ENCODE measurements around the gene CROCC. TPM values are rescaled to one million over a fixed set of nuclear protein-coding genes. Genes with fewer than 3 reads are reported as not detected.

Gene CROCC
- total RNA-seq, 1 donor from 2014 or later, result 34.5 TPM

DNA sequence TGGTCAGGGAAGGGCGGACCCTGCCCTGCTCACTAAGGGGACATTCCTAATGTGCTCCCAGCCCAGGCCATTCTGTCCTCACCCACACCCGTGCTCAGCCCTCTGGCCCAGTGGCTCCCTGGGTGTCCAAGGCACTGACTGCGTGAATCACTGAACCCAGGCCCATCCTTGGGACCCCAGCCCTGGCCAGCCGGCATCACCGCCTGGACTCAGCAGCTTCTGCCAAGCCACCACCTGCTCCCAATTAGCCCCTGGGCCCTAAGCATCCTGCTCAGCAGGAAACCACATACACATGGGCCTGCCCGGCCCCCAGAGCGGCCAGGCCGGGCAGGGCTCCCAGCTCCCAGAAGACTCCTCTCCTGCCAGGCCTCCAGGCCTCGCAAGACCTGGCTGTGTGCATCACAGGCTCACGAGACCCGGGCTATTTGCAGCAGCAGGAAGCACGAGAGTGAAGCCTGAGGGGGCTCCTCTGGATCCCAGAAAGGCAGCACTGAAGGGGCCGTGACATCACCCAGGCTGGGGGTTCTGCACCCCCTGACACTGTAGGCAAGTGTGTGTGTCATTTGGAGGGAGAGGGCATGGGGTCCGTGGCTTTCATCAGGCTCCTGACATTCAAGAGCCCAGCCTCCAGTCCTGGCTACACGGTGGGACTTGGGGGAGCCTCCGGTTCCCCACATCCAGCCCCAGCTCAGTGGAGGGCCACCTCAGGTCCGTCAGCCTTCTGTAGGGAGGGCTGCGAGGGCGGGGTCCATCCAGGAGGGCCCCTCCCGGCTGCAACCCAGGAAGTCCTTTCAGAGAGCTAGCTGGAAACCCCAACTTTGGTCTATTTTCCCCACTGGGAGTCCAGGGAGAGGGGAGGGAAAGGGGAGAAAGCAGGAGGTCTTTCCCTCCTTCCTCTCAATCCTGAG lies 57.1 kb downstream of the CROCC start:
- peaks cover 49% of the 10 kb centered on the region for H3K4me1 Mint-ChIP-seq (ENCODE audit: unreplicated experiment)
- H3K27me3 Mint-ChIP-seq (ENCODE audit: unreplicated experiment), result no peaks in the 10 kb centered on the region
- TF ChIP-seq, protein P1, sequence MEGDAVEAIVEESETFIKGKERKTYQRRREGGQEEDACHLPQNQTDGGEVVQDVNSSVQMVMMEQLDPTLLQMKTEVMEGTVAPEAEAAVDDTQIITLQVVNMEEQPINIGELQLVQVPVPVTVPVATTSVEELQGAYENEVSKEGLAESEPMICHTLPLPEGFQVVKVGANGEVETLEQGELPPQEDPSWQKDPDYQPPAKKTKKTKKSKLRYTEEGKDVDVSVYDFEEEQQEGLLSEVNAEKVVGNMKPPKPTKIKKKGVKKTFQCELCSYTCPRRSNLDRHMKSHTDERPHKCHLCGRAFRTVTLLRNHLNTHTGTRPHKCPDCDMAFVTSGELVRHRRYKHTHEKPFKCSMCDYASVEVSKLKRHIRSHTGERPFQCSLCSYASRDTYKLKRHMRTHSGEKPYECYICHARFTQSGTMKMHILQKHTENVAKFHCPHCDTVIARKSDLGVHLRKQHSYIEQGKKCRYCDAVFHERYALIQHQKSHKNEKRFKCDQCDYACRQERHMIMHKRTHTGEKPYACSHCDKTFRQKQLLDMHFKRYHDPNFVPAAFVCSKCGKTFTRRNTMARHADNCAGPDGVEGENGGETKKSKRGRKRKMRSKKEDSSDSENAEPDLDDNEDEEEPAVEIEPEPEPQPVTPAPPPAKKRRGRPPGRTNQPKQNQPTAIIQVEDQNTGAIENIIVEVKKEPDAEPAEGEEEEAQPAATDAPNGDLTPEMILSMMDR (IDR thresholded peaks at IDR 0.05), result no peak
- peak; percentile 91 for DNase-seq (ENCODE audit: extremely low spot score, unreplicated experiment)
- H3K9me3 Mint-ChIP-seq (ENCODE audit: unreplicated experiment), result no peaks in the 10 kb centered on the region
- H3K27ac Mint-ChIP-seq (ENCODE audit: unreplicated experiment), result peak overlapping the region; percentile 82
- peak overlapping the region; percentile 79 for H3K4me3 Mint-ChIP-seq (ENCODE audit: unreplicated experiment)
- peaks cover 2% of the 10 kb centered on the region for H3K36me3 Mint-ChIP-seq (ENCODE audit: unreplicated experiment)

DNA sequence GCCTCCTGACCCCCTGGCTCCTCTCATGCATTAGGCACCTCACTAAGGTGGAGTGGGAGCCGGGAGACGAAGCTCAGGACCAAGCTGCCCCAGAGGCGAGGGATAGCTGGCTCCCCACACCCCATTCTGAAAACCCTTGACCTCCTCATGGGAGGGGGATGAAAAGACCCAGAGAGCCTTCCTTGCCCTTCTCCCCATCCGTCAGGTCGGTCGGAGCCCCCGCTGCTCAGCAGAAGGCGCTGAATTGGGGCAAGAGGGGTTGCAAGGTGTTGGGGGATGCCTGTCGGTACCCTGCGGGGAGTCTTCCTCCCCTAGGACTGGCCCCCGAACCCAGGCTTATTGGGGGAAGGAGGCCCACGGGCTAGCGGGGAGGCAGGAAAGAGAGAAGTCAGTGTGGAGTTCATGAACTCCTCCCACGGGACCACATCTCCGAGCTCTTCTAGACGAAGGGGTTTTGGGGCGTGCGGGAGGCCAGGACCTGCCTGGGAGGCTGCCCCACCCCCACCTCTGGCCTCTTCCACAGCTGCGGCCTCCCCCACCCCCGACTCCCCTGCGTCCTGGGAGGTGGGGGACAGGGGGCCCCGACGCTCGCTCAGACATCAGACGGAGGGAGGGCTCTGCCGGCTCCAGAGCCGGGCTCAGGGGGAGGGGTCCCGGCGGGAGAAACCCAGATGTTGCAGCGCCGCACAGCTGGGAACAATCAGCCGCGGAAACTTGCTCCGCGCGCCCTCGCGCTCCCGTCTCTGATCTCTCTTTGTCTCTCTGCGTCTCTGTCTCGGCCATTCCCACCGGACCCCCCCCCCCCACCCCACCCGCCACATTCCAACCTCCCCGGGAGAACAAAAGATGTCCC lies 58.0 kb downstream of the CROCC start:
- Mint-ChIP-seq H3K36me3 (ENCODE audit: unreplicated experiment) (peaks cover 2% of the 10 kb centered on the region), H3K27ac (ENCODE audit: unreplicated experiment) (peak overlapping the region; percentile 82), H3K27me3 (ENCODE audit: unreplicated experiment) (no peaks in the 10 kb centered on the region), H3K4me3 (ENCODE audit: unreplicated experiment) (peak overlapping the region; percentile 79), H3K4me1 (ENCODE audit: unreplicated experiment) (peaks cover 54% of the 10 kb centered on the region), H3K9me3 (ENCODE audit: unreplicated experiment) (no peaks in the 10 kb centered on the region)
- TF ChIP-seq, protein P1 (IDR thresholded peaks at IDR 0.05), result no peak
- no peak for DNase-seq (ENCODE audit: extremely low spot score, unreplicated experiment)

DNA sequence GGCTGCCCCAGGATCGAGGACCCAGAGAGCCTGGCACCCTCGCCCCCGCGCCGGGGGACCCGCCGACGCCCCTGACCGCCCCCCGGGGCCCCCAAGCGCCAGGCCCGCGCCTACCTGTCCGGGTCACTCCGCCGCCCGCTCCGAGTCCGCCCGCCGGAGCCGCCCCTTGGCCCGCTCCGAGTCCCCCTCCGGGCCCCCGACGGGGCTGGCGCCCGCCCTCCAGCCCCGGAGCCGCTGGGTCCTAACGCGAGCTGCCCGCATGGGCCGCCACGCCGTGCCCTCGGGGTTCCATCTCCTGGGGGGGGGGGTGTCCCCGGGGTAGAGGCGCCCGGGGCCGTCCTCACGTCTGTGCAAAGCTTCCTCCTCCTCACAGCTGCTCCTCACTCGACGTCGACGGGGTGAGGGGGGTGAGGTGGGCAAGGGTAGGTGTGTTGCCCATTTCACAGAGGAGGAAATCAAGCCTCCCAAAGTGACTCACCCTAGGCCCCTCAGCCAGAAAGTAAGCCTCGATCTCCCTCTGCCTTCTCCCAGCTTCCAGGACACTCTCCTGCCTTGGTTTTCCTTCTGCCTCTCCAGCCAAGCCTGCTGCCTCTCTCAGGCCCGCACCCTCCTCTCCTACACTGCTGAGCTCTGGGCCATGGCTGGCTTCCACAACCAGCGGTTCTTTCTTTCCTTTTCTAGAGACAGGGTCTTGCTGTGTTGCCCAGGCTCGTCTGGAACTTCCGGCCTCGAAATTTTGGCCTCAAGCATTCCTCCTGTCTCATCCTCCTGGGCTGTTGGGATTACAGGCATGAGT lies 58.9 kb downstream of the CROCC start, which contains the start of gene MFAP2:
TSS of gene MFAP2 (minus strand) at position 148 of the 796 bp plus-strand sequence. CDS start 2,347 bp downstream, outside the sequence.
- Mint-ChIP-seq H3K9me3 (ENCODE audit: unreplicated experiment) (no peaks in the 10 kb centered on the region), H3K36me3 (ENCODE audit: unreplicated experiment) (peaks cover 1% of the 10 kb centered on the region), H3K27me3 (ENCODE audit: unreplicated experiment) (no peaks in the 10 kb centered on the region), H3K27ac (ENCODE audit: unreplicated experiment) (peak within 1 kb of the TSS; percentile 82), H3K4me3 (ENCODE audit: unreplicated experiment) (peak within 1 kb of the TSS; percentile 81), H3K4me1 (ENCODE audit: unreplicated experiment) (peaks cover 54% of the 10 kb centered on the region)
- TF ChIP-seq, protein P1 (IDR thresholded peaks at IDR 0.05), result no peak
- no peak for DNase-seq (ENCODE audit: extremely low spot score, unreplicated experiment)

DNA sequence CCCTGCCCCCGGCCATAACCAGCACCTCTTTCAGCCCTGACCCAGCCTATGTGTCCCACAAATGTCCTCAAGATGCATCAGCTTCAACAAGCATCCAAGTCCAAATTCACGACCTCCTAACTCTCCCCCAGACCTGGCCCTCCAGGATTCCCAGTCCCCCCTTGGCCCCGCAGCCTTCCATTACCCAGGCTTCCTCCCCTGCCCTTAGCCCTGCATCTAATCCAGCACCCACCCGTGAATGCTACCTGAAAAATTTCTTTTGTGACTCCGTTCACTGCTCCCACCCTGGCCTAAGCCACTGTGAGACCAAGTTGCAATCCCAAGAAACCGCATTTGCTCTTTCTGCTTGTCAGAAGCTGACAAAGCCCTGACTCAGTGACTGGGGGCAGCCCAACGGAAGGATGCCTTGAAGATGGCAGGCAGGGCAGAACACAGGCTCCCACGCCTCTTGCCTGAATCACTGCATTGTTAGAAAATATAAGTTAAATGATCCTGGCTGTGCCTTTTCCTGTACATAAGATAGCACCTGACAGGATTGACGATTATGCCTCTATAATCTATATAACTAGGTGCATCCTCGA lies 59.6 kb downstream of the CROCC start:
- Mint-ChIP-seq H3K4me3 (ENCODE audit: unreplicated experiment) (peak overlapping the region; percentile 81), H3K4me1 (ENCODE audit: unreplicated experiment) (peaks cover 48% of the 10 kb centered on the region), H3K36me3 (ENCODE audit: unreplicated experiment) (peaks cover 4% of the 10 kb centered on the region), H3K27ac (ENCODE audit: unreplicated experiment) (peak overlapping the region; percentile 76), H3K27me3 (ENCODE audit: unreplicated experiment) (no peaks in the 10 kb centered on the region), H3K9me3 (ENCODE audit: unreplicated experiment) (no peaks in the 10 kb centered on the region)
- DNase-seq (ENCODE audit: extremely low spot score, unreplicated experiment), result no peak
- TF ChIP-seq, protein P1 (IDR thresholded peaks at IDR 0.05), result no peak
